Ammon's horn (tissue), 1 donor: ENCODE results near the gene L1CAM.

ENCODE experiments used
- DNase-seq: peaks from one replicate; pipeline ENCODE4 v3.0.0-alpha.2; 2016; ENCODE audit warnings: low spot score

Gene L1CAM

GRCh38 chrX:153922932-153923857 lies 37.2 kb upstream of the L1CAM start:
- DNase-seq, result peak; percentile 69

DNA sequence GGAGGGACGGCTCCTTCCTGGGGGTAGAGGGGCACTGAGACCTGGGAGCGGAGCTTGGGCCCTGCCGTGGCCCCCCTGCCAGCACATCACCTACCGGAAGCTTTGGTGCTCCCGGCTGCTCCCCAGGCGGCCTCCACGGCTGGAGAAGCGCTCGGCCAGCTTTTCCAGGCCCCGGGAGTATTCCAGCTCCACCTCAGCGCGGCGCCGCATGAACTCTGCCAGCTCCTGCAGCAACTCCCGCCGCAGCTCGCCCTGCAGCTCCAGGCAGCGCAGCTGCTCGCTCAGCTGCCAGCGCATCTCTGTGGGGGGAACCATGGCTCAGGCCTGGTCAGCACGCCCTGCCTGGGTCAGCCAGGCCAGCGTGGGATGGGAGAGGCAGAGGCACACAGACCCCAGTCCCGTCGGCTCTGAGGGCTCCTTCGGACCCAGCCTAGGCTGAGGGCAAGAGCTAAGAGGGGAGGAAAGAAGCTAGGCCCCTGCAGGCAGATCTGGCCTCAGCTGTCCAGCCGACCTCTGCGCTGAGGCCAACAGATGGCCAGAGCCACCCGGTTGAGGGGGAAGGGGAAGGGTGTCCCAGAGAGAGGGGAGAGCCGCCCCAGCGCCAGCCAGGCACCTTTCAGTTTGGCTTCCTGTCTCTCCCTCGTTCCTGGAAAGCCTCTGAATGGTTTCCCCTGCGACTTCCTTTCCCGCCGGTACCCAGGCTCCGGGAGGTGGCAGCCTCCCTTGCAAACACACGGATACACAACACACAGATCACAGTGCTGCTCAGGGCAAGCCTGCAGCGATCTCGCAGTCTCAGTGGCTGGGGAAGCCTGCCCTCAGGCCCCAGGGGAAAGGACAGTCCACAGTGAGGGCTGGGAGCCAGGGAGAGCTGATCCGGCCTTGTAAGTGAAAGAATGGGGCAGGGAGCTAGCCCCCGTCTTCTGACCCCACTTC lies 35.8 kb upstream of the L1CAM start:
- DNase-seq, result no peak

GRCh38 chrX:153921070-153921469 lies 35.1 kb upstream of the L1CAM start:
- no peak for DNase-seq

- no peak for DNase-seq
These were observed 34.6 kb upstream of the L1CAM start for GRCh38 chrX:153920546-153920945.

GRCh38 chrX:153919281-153919680 lies 33.3 kb upstream of the L1CAM start:
- no peak for DNase-seq

GRCh38 chrX:153917869-153918268 lies 31.9 kb upstream of the L1CAM start:
- DNase-seq, result no peak

- no peak for DNase-seq
These were observed 27.7 kb upstream of the L1CAM start for GRCh38 chrX:153913701-153914100.

GRCh38 chrX:153913211-153913610 lies 27.2 kb upstream of the L1CAM start:
- DNase-seq, result no peak

DNA sequence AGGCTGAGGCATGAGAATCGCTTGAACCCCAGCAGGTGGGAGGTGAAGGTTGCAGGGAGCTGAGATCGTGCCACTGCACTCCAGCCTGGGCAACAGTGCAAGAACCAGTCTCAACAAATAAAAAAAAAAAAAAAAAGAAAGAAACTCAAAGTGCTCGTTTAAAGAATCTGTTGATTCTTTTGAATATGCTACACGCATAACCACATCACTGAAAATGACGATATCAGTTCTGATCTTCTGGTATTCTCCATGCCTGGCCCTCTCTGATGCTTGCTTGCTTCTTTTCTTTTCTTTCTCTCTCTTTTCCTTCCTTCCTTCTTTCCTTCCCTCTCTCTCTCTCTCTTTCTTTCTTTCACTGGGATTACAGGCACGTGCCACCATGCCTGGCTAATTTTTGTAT lies 25.8 kb upstream of the L1CAM start:
- no peak for DNase-seq

DNA sequence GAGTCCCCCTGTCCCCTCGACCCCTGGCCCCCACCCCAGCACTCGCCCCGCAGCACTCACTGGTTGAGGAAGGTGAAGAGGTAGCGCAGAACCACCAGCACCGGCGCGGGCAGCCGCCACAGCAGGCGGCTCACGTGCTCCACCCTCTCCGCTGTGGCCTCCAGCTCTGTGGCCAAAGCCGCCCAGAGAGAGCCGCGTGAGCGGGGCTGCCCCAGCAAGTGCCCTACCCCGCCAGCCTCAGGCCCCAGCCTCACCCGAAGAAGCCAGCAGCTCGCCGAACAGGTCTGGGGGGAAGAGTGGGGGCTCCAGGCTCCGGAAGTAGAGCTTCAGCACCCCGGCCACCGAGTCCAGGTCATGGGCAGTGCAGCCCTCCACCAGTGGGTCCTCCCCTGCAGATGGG lies 24.5 kb upstream of the L1CAM start:
- no peak for DNase-seq

- DNase-seq, result no peak
These were observed 24.0 kb upstream of the L1CAM start for GRCh38 chrX:153909980-153910360.

- DNase-seq, result no peak
These were observed 23.3 kb upstream of the L1CAM start for GRCh38 chrX:153909024-153909979.

DNA sequence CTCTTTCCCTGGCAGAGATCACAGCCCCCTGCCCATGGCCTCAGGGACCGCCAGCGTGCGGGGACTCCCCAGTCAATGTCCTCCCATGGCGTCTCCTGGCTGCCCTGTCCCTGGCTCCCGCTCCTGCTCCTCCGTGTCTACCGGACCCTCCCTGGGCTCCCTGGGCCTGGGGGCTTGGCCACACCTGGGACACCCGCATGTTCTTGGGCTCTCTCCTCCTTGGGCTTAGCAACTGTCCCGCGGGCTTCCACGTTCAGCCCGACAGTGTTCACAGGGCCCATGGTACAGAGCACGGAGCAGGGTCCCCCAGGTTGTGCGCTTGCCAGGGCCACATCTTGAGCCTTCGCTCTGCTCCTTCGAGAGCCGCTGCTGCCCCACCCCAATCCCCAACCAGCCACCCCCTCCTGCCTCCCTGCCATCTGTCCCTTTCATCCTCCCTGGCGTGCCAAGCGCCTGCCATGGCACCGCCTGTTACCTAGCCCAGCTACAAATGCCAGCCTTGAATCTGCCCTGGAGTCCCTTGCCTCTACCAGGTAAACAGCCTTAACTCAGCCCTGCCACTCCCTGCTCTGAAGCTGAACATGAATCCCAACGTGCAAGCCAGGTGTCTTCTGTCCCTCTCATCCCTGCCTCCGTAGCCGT lies 22.4 kb upstream of the L1CAM start:
- no peak for DNase-seq

GRCh38 chrX:153907456-153907855 lies 21.5 kb upstream of the L1CAM start:
- no peak for DNase-seq

DNA sequence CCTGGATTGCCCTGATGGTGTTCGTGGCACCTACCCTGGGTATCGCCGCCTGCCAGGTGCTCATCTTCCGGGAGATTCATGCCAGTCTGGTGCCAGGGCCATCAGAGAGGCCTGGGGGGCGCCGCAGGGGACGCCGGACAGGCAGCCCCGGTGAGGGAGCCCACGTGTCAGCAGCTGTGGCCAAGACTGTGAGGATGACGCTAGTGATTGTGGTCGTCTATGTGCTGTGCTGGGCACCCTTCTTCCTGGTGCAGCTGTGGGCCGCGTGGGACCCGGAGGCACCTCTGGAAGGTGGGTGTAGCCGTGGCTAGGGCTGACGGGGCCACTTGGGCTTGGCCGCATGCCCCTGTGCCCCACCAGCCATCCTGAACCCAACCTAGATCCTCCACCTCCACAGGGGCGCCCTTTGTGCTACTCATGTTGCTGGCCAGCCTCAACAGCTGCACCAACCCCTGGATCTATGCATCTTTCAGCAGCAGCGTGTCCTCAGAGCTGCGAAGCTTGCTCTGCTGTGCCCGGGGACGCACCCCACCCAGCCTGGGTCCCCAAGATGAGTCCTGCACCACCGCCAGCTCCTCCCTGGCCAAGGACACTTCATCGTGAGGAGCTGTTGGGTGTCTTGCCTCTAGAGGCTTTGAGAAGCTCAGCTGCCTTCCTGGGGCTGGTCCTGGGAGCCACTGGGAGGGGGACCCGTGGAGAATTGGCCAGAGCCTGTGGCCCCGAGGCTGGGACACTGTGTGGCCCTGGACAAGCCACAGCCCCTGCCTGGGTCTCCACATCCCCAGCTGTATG lies 20.3 kb upstream of the L1CAM start:
- DNase-seq, result no peak

DNA sequence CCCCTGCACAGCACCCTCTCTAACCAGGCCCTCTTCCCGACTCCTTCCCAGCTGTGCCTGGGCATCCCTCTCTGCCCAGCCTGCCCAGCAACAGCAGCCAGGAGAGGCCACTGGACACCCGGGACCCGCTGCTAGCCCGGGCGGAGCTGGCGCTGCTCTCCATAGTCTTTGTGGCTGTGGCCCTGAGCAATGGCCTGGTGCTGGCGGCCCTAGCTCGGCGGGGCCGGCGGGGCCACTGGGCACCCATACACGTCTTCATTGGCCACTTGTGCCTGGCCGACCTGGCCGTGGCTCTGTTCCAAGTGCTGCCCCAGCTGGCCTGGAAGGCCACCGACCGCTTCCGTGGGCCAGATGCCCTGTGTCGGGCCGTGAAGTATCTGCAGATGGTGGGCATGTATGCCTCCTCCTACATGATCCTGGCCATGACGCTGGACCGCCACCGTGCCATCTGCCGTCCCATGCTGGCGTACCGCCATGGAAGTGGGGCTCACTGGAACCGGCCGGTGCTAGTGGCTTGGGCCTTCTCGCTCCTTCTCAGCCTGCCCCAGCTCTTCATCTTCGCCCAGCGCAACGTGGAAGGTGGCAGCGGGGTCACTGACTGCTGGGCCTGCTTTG lies 19.6 kb upstream of the L1CAM start:
- no peak for DNase-seq

- no peak for DNase-seq
These were observed 18.3 kb upstream of the L1CAM start, which contains the start of gene AVPR2 for GRCh38 chrX:153903991-153904957. TSS of gene AVPR2 (plus strand) at chrX:153904673. CDS start at chrX:153905146, 473 bp downstream.

GRCh38 chrX:153903238-153903980 lies 17.4 kb upstream of the L1CAM start:
- no peak for DNase-seq
